Astrocyte of the cerebellum (primary cell): ENCODE data around the gene GLB1L2.

Source experiments
- DNase-seq: peaks from one replicate; pipeline ENCODE4 v3.0.0-alpha.2; 2011; ENCODE audit warnings: low read depth
- H3K4me3 ChIP-seq: 2 replicates; pipeline ENCODE4 v1.5.1; 2011; ENCODE audit warnings: mild to moderate bottlenecking, low read depth, low read length, moderate library complexity
- CTCF ChIP-seq: IDR thresholded peaks from 2 replicates; pipeline ENCODE4 v1.5.1; 2012; ENCODE audit warnings: low read length, low read depth, moderate library complexity, mild to moderate bottlenecking; ENCODE audit errors: missing control alignments
- in situ Hi-C: cut with HindIII; loops from 2 replicates; pipeline ENCODE4 v1.10.0; 2017; ENCODE audit warnings: low sequenced_read_pairs

GLB1L2 gene

GRCh38 chr11:134374891-134375550 lies 43.2 kb downstream of the GLB1L2 start:
- no peak for DNase-seq
- in situ Hi-C loops = no loop called here
- TF ChIP-seq CTCF = no peak
- H3K4me3 ChIP-seq = no peak overlapping the region

GRCh38 chr11:134376150-134376921 lies 44.5 kb downstream of the GLB1L2 start:
- TF ChIP-seq CTCF = no peak
- in situ Hi-C loops = no loop called here
- no peak for DNase-seq
- no peak overlapping the region for H3K4me3 ChIP-seq

- in situ Hi-C loops = no loop called here
- no peak overlapping the region for H3K4me3 ChIP-seq
- no peak for TF ChIP-seq CTCF
- no peak for DNase-seq
Observed at GRCh38 chr11:134377876-134378275, 46.1 kb downstream of the GLB1L2 start.

- H3K4me3 ChIP-seq = no peak overlapping the region
- in situ Hi-C loops = no loop called here
- TF ChIP-seq CTCF = no peak
- DNase-seq = no peak
Observed at GRCh38 chr11:134379241-134379640, 47.5 kb downstream of the GLB1L2 start.

GRCh38 chr11:134380229-134380628 lies 48.4 kb downstream of the GLB1L2 start:
- DNase-seq = no peak
- TF ChIP-seq CTCF = no peak
- H3K4me3 ChIP-seq = no peak overlapping the region
- in situ Hi-C loops = no loop called here

GRCh38 chr11:134380785-134381184 lies 49.0 kb downstream of the GLB1L2 start:
- H3K4me3 ChIP-seq = no peak overlapping the region
- TF ChIP-seq CTCF = no peak
- in situ Hi-C loops = no loop called here
- DNase-seq = no peak
